Activated CD4-positive, CD25-positive, alpha-beta regulatory T cell (primary cell): ENCODE measurements around the gene MCM8.

Experiments
- DNase-seq, 4 experiments: peaks; one replicate each; lab custom pipeline; 2025; lab: John Stamatoyannopoulos, UW

MCM8 gene

DNA sequence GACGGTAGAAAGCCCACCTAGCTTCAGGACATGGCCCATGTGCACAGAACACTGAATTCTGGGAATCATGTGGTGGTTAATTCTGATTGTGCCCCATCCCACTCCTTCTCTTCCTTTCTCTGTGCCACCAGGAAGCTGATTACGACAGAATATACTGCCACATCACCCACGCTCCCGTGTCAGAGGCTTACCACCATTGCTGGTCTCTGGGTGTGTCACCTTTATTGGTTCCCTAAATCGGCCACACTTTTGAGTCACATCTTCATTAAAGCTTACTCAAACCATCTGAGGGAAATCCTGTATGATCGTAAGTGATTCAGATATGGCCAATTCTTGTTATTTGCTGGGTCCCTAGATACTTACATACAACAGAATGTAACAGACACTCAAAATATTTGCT lies 3.2 kb upstream of the MCM8 start:
- peak in 1 of 4 experiments; percentile 4 for DNase-seq

DNA sequence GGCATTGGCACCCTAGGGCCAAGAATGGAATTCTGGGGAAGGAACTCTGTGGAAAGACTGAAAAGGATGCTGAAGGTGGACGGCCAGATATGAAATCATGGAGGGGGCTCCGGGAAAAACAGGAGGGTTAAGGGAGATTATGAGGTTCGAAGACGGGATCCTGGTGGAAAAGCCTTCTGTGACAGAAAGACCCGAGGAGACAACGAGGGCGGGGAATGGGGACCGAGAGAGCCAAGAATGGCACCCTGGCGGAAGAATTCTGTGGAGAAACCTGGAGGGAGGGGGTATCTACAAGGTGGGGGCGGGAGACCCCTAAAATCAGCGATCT lies 545 bp upstream of the MCM8 start:
- DNase-seq: no peak

DNA sequence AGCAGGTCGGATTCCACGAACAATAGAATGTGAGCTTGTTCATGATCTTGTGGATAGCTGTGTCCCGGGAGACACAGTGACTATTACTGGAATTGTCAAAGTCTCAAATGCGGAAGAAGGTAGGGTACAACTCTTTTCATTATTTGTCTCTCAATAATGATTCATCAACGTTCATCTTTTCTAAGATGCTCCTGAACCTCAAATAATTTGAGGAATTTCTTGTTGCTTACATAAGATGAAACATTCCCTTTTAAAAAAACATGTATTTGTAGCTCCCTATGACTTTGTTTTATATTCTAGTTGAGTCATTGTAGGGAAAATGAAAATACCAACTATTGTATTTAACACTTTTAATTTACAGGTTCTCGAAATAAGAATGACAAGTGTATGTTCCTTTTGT lies 17.0 kb downstream of the MCM8 start:
- no peak for DNase-seq

DNA sequence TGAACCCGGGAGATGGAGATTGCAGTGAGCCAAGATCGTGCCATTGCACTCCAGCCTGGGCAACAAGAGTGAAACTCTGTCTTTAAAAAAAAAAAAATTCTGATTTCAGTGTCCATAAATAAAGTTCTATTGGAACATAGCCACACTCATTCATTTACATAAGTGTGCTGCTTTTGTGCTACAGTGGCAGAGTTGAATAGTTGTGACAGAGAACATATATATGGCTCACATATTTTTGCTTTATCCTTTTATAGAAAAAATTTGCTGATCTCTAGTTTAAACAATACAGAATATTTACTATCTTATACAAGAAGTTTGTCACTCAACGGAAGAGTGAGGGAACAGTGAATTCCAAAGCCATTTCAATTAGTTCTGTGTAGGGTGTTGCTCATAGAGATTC lies 18.0 kb downstream of the MCM8 start:
- DNase-seq: no peak

DNA sequence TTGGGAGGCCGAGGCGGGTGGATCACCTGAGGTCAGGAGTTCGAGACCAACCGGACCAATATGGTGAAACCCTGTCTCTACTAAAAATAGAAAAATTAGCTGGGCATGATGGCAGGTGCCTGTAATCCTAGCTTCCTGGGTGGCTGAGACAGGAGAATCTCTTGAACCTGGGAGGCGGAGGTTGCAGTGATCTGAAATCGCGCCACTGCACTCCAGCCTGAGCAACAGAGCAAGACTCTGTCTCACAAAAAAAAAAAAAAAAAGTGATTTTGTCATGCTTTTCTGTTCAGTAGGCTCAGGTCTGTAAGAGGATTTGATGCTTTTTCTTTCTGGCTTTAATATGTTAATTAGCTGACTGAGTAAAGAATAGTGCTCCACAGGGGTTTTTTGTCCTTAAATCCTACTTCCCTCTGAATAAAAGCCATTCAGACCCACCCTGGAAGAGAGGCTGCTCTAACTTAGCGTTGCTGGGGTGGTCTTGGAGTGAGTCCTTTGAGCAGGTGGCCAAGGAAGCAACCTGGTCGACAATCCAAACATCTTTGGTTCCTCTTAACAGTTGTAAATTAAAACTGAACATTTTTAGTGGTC lies 19.0 kb downstream of the MCM8 start:
- no peak for DNase-seq

DNA sequence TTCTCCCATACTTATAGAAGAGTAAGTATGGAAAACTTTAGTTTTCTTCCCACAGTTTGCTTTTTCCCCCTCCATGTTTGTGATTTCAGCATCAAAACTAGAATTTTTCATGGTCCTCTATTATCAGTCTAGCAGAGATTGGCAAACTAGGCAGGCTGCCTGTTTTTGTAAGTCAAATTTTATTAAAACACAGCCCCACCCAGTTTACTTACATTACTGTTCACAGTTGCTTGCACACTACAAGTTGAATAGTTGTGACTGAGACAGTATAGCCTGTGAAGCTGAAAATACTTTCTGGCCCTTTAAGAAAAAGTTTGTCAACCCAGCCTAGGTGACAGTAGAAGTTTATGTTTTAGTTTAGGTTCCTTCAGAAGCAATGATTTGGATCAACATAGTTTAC lies 19.5 kb downstream of the MCM8 start:
- DNase-seq: no peak

DNA sequence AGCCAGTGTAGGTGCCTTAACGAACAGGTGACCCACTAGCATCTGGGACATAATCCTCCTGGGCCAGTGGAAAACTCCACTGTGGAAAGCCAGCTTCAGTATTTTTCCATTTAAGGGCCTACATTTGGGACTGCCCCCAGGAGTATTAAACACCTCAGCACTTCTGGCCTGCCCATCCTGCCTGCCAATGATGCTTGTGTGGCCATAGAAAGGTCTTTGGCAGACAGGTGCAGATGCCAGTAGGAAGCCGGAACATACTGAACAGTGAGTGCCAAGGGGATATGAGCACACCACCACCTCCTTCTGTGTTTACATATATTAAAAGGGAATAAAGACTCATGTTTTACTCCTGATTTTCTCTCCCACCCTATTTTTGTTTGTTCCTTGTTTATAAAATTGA lies 19.9 kb downstream of the MCM8 start:
- DNase-seq: no peak

DNA sequence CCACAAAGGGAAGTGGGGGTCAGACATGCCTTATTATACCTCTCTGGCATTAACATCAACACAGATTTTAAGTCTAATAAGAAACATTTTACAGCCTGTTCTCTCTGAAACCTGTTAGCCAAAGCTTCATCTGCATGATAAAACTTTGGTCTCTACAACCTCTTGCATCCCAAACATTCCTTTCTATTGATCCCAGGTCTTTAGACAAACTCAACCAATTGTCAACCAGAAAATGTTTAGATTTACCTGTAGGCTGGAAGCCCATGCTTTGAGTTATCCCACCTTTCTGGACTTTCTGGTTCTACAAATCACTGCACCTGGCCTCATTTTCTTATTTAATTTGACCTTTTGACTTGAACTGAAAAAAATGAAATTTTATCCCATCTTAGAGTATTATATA lies 20.8 kb downstream of the MCM8 start:
- DNase-seq: no peak

DNA sequence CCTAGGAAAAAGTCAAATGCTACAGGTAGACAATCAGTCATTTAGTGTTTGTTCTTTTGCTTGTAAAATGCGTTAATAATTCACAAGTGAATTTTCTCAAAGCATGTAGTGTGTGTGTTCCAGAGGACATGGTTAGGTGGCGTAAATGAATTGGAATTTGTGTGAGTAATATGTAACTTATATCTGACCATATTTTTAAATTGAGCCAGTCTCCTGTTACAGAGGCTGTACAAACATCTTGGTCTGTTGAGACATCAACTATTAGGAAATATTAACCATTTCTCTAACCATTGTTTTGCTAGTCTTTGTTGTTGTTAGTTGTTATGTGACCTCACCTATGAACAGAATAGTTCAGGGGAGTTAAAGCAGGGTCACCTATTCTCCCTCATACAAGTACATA lies 22.7 kb downstream of the MCM8 start:
- no peak for DNase-seq

DNA sequence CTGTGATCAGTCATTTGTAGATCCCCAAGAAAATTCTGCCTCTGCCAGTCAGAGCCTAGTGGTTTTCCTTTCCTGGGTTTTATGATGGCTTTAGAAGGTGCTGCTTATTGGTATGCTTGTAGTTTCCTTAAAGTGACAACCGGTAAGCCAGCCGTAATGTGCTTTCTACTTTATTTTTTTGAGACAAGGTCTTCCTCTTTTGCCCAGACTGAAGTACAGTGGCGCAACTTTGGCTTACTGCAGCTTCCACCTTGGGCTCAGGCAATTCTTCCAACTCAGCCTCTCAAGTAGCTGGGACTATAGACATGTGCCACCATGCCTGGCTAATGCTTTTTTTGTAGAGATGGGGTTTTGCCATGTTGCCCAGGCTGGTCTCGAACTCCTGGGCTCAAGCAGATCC lies 23.5 kb downstream of the MCM8 start:
- DNase-seq: no peak

DNA sequence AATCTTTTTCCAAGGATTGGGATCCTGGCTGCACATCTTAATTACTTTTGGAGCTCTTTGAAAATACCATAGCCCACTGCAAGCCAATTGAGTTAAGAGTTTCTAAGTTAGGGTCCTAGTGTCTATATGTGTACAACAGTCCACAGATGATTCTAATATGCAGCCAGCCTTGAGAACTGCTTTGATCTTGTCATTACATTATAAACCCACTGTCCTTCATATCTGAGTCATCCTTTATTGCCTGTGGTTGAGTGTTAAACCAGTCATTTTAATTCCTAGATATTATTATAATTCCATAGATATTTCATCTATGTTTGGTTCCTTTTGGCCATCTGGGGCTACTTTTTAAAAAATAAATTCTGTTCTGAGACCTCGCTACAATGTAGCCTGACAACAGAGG lies 24.1 kb downstream of the MCM8 start:
- no peak for DNase-seq

DNA sequence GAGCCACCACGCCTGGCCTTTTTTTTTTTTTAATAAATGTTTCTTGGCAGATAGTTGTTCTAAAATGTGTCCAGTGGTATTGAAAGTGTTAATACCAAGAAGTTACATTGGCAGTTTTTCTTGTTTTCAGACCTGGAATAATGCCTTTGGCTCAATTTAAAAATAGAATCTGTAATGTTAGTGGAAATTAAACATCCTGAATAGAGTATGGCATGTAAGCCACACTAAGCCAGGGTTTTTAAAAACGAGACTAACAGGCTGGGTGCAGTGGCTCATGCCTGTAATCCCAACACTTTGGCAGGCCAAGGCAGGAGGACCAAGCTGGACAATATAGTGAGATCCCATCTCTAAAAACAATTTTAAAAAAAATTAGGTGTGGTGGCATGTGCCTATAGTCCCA lies 25.3 kb downstream of the MCM8 start:
- no peak for DNase-seq

DNA sequence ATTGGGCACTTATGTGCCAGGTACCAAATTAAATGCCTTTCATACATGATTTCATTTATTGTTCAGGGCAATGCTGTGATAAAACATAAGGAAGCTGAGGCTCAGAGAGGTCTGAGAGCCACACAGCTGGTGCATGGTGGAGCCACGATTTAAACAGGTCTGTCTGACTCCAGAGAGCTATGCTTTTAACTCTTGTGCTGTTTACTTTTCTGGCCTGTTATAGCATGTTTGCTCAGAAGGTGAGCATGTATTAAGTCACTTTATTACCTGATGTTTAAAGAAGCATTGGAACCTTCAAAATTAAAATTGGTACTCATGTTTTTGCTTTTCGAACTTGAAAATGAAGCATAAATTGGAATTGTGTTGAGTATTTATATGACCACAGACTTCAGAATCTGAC lies 26.8 kb downstream of the MCM8 start:
- DNase-seq: no peak

DNA sequence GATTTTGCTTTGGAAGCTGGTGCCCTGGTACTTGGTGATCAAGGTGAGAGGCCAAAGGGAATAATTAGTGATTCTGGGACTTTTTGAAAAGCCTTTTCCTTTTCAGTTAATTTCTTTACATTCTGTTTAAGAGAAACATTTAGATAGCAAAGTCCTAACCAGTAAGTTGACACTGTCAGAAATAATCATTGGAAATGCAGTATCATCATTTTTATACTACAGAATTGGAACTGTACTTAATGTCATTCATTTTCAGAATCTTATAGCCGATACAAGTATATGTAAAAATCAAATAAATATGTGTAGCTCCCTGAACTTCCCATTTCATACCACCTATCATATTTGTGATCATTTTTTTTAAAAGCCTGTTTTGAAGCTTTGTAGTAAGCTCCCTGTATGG lies 27.5 kb downstream of the MCM8 start:
- no peak for DNase-seq

DNA sequence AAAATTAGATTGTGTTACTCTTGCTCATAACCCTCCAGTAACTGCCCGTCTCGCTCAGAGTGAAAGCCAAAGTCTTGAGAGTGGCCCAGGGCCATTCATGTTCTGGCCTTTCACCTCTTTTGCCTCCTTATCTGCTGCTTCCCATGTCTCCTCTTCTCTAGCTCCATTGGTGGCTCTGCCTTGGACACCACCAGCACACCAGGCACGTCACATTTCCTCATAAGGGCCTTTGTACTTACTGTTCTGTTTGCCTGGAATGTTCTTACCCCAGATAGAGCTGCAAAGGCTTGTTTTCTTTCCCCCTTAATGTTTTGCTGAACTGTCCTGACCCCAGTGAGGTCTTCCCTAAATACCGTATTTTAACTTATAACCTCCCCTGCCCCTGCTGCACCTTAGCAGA lies 29.3 kb downstream of the MCM8 start:
- DNase-seq: no peak

DNA sequence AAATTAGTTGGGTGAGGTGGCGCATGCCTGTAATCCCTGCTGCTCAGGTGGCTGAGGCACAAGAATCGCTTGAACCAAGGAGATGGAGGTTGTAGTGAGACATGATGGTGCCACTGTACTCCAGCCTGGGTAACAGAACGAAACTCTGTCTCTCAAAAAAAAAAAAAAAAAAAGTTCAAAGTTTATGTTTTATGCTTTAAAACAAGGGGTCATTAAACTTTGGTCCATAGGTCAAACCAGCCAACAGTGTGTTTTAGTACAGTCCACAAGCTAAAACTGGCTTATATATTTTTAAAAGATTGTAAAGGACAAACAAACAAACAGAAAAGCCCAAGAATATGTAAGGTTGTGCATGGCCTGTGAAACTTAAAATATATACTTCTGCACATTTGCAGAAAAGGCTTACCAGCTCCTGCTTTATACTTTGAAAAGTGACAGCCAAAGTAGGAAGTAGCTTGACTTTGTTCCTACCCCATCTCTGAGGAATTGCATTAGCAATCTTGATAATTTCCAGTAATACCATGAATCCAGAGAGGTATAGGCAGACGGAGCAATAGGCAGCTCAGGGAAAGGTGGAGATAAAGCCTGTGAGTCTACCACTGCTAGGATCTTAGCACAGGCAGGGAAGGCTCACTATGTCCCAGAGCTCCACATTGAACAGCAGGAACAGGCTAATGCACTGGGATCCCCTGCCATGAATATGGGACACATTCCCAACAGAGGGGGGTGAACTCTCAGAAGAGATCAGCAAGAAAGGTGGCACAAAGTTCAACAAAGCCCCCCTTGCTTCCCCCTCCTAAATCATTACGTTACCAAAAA lies 30.5 kb downstream of the MCM8 start:
- no peak for DNase-seq

DNA sequence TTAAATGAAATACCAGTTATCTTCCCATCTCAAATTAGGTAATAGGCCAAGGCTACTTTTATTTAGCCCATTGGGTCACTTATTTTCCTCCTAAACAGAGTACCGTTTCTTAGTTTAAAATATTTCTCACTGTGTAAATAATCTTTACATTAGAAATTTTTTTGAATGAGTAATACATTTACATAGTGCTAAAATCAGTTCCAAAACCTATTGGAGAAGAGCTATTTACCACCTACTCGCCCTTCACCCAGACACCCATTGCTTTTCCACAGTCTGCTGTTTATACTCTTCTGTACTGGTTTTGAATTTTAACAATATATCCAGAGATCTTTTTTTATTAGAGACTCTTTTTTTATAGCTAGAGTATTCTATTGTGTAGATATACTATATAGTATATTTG lies 36.9 kb downstream of the MCM8 start:
- DNase-seq: no peak

DNA sequence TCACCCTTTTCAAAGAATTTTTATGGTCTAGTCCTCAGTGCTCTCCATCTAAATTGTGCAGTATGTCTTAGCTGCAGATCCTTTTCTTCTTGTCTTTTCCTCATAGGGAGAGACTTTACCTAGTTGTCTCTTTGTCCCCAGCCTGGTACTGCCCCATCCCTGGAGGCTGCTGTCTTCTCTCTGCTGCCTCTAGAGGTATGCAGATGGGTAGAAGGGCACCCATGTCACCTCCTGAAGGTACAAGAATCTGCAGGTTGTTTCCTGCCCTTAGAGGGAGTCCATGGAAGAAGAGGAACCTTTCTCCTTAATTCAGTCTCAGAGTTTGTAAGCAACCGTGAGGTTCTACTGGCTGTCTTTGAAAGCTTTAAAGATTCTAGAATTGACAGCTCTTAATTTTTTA lies 39.1 kb downstream of the MCM8 start:
- DNase-seq: no peak

DNA sequence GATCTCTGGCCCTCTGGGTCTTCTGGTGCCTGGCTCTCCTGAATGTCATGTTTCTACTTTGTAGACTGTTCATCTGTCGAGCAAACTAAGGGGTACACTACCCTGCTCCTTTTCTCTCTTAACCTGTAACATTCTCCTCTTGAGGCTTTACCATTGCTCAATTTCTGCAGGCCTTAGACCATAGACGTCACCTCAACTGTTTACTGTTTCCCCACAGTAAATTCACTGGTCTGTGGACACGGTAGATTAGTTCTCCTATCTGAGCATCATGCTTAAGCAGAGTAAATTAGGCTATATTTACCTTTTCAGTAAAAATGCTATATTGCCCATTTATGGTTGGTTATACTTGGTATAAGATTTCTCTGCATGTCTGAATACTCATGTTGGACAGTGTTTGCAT lies 40.5 kb downstream of the MCM8 start:
- no peak for DNase-seq

DNA sequence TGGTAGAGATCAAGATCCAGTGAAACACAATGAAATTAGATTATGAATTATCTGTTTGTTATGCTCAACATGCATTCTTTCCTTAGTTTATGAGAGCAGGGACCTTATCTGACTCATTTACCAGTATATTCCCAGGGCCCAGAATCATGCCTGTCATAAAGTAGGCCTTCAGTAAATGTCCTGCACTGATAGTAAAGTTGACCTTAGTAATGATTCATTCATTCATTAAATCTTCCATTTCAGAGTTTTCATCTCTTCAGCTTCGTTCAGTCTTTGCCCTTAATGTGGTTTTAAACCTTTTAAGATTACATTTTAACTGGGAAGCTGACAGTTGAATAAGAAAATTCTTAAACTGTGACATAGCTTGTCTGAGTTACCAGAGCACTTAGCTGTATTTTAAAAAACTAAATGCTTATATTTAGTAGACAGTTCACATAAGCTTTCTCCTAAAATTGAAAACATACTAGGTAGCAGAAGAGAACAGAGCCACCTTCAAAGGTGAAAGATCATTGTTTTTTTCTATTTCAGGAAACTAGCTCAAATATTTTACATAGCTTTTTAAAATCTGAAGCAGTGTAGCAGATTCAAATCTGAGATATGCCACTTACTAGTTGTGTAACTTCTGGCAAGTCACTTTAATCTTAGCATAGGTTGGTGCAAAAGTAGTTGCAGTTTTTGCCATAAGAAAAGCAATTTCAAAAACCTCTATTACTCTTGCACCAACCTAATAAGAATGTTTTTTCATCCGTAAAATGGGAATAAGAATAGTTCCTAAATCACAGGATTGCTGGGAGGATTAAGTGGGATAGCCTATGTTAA lies 41.4 kb downstream of the MCM8 start:
- DNase-seq: no peak

DNA sequence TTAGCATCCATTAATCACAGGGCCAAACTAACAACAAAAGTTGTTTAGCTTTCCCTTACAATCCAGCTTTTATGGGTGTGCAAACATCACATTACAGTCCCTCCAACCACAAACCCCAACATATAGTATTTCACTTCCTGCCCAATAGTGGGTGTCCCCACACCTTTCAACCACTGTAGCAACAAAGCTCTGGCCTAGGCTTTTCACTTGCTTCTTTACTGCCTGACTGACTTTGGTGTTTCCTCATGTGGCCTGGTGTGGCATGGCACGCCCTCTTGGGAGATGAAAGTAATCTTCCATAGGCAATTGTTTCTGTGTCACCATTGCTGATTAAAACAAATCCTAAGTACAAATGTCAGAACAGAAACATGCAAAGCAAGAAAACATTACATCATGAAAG lies 46.3 kb downstream of the MCM8 start:
- no peak for DNase-seq

DNA sequence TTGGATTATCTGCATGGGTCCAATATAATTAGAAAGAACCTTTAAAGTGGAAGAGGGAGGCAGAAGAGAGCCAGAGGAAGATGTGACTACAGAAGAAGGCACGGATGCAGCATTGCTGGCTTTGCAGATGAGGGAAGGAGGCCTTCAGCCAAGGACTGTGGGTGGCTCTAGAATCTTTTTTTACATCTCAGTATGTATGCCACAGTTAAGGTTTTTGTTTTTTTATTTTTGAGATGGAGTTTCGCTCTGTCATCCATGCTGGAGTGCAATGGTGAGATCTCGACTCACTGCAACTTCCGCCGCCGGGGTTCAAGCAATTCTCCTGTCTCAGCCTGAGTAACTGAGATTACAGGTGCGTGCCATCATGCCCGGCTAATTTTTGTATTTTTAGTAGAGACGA lies 49.3 kb downstream of the MCM8 start:
- DNase-seq: no peak

DNA sequence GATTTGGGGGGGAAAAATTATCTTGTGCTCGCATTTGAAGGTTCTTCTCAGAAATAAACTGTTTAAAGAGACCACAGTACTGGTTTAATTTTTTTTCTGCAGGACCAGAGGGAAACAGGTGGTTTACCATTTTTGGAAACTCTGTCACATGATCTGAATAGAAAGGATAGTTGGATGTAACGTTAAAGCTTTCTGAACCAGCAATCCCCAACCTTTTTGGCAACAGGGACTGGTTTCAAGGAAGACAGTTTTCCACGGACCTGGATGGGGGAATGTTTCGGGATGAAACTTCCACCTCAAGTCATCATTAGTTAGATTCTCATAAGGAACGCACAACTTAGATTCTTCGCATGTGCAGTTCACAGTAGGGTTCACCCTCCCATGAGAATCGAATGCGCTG lies 50.4 kb downstream of the MCM8 start:
- DNase-seq: no peak

DNA sequence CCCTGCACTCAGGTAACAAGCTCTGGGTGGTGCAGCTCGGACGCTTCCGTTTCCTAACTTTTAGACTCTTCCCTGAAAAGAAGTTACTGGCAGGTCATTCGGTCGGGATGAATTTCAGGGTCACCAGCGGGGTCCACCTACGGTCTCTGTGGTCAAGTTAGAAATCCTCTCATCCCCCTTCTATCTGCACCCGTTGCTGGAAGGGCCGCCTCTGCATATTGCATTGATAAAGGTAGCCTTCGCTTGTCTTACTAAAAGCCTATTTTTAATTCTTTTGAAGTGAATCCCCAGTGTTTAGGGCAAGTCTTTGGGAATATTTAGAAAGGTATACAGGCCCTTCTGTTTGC lies 56.1 kb downstream of the MCM8 start:
- no peak for DNase-seq
